VCaP (cell line): ENCODE data around the gene PRIM1.

Experiments used
- H3K27ac ChIP-seq: fragments of 450-650 bp; 2 replicates; pipeline ENCODE4 v1.5.1; 2017
- TF ChIP-seq, protein P1 (sequence below): fragments of 450-650 bp; conservative IDR thresholded peaks from 2 replicates; pipeline ENCODE4 v1.5.1; 2017; ENCODE audit warnings: mild to moderate bottlenecking, moderate library complexity

The PRIM1 gene

GRCh38 chr12:56758728-56759262 lies 6.7 kb upstream of the PRIM1 start:
- peak overlapping the region; percentile 99 for H3K27ac ChIP-seq
- TF ChIP-seq, protein P1, sequence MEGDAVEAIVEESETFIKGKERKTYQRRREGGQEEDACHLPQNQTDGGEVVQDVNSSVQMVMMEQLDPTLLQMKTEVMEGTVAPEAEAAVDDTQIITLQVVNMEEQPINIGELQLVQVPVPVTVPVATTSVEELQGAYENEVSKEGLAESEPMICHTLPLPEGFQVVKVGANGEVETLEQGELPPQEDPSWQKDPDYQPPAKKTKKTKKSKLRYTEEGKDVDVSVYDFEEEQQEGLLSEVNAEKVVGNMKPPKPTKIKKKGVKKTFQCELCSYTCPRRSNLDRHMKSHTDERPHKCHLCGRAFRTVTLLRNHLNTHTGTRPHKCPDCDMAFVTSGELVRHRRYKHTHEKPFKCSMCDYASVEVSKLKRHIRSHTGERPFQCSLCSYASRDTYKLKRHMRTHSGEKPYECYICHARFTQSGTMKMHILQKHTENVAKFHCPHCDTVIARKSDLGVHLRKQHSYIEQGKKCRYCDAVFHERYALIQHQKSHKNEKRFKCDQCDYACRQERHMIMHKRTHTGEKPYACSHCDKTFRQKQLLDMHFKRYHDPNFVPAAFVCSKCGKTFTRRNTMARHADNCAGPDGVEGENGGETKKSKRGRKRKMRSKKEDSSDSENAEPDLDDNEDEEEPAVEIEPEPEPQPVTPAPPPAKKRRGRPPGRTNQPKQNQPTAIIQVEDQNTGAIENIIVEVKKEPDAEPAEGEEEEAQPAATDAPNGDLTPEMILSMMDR, result no peak

DNA sequence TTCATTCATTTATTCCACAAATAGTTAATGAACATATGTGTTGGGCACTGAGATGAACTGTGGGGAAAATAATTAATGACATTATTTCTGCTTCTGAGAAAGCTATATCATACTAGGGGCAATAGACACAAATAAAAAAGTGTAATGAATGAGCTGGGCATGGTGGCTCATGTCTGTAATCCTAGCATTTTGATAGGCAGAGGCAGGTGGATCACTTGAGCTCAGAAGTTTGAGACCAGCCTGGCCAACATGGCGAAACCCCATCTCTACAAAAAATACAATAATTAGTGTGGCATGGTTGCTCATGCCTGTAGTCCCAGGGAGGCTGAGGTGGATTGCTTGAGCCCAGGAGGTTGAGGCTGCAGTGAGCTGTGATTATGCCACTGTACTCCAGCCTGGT lies 5.8 kb upstream of the PRIM1 start:
- peak overlapping the region; percentile 99 for H3K27ac ChIP-seq

DNA sequence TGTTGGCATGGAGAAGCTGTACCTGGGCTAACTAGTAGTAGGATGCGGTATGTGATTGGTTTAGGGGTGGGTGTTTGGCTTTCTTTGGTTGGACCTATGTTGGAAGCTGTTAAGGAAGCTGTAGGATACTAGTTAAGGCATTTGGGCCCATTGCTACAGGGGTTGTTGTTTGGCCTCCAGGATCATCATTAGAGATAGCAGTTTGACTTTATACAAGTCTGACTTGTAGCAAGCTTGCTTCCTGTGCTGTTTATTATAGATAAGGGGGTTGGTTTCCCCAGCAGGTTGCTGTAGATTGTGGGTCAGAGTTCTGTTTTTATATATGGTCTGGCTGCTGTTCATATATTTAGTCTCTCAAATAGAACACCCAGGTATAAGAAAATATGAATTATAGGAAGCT lies 1.4 kb upstream of the PRIM1 start:
- TF ChIP-seq, protein P1, result no peak

DNA sequence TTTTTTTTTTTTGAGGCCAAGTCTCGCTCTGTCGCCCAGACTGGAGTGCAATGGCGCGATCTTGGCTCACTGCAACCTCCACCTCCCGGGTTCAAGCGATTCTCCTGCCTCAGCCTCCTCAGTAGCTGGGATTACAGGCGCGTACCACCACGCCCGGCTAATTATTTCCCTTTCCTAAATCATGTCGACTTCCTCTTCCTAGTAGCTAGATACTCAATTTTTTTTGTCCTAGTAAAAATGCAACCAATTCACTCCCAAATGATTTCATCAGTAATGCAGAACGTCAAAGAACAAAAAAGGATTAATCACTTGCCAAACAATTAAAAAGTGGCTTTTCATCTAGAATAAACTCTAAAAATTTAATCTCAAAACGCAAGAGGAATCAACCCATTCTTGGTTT lies 1.5 kb downstream of the PRIM1 start:
- peak overlapping the region; percentile 99 for H3K27ac ChIP-seq

More for the DNA sequence above, 1.4 kb upstream of the PRIM1 start:
- H3K27ac ChIP-seq, result peak overlapping the region; percentile 99; the same call in 1 of the 2 replicates

- TF ChIP-seq, protein P1, result no peak
- peak overlapping the region; percentile 99 for H3K27ac ChIP-seq
Measured at GRCh38 chr12:56749853-56750252, 2.3 kb downstream of the PRIM1 start.

DNA sequence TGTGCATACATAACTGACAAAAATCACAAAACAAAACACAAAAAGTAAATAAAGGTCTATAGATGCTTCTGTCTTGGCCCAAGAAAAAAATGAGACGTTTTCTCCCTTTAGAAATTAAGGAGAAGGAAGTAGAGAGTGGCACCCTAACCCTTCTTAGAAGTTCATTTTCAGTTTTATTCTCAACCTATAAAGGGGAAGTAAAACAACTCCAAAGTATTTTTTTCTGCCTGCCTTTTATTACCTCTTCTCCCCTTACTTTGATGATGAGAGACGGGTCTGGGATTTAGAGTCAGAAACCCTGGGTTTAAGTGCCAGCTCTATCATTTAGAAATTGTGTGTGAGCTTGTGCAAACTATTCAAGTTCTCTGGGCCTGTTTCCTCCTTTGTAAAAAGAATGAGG lies 2.8 kb downstream of the PRIM1 start:
- peak overlapping the region; percentile 99 for H3K27ac ChIP-seq
- TF ChIP-seq, protein P1, result no peak

- TF ChIP-seq, protein P1, result no peak
- peak overlapping the region; percentile 99 for H3K27ac ChIP-seq
Measured at GRCh38 chr12:56728139-56728861, 23.8 kb downstream of the PRIM1 start.

GRCh38 chr12:56726196-56726675 lies 25.9 kb downstream of the PRIM1 start:
- peak overlapping the region; percentile 99 for H3K27ac ChIP-seq

GRCh38 chr12:56725723-56726102 lies 26.4 kb downstream of the PRIM1 start:
- H3K27ac ChIP-seq, result peak overlapping the region; percentile 99
- TF ChIP-seq, protein P1, result no peak
